Sigmoid colon (tissue), 4 donors: ENCODE measurements around the gene DNAJC18.
A peak's percentile ranks its signal among the peaks of the same experiment; 100 is the strongest.

Experiments used
- CTCF ChIP-seq, 4 experiments: fragments of 450-650 bp in 3 of 4; fragments of 200-600 bp in 1 of 4; IDR thresholded peaks; one replicate each; pipeline ENCODE4 v1.5.1; 2016 to 2019; ENCODE audit warnings: antibody characterized with exemption in 4 of 4, mild to moderate bottlenecking in 3 of 4, moderate library complexity in 2 of 4
- EP300 ChIP-seq, 4 donors: sonication (generic); formaldehyde crosslinking; IDR thresholded peaks; one replicate each; pipeline ENCODE4 v1.6.1; 2017; ENCODE audit warnings: antibody characterized with exemption in 4 of 4
- POLR2A ChIP-seq, 2 donors: fragments of 450-650 bp; IDR thresholded peaks; one replicate each; pipeline ENCODE4 v1.6.1; 2016; ENCODE audit warnings: antibody characterized with exemption in 2 of 2, mild to moderate bottlenecking in 2 of 2, moderate library complexity in 2 of 2
- POLR2AphosphoS5 ChIP-seq, 4 donors: sonication (generic); formaldehyde crosslinking; IDR thresholded peaks; one replicate each; pipeline ENCODE4 v1.6.1; 2017; ENCODE audit warnings: antibody characterized with exemption in 4 of 4

DNA sequence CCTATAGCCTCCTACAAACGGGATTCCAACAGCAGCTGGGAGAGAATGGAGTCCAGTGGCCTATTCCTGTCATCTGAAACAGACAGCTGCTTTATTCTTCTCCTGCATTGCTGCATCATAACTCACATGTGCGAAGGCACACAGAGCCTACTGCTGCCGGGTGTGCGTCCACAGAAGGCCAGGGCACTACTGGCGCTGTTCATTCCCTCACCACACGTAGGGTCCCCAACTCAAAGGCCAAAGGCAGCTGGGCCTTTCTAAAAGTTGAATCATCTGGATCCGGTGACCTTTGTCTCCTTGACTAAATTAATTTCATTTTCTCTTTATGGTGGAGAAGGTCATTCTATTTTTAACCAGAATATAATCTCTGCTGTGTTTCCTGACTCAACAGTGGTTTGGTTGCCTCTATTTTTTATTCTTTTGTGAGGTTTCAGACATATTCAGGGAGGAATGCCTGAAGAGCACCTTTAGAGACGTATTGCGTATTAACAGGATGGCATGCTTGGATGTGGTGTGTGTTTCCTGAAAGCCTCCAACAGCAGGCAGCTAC lies 24.7 kb downstream of the DNAJC18 start:
- peak in 1 of 4 experiments; percentile 5 for TF ChIP-seq CTCF (IDR thresholded peaks at IDR 0.05)
- TF ChIP-seq POLR2A (IDR thresholded peaks at IDR 0.05) = no peak
- no peak for TF ChIP-seq POLR2AphosphoS5 (IDR thresholded peaks at IDR 0.05)
- no peak for TF ChIP-seq EP300 (IDR thresholded peaks at IDR 0.05)
